Vagina (tissue), 2 donors: Measurements from ENCODE around the gene TSHZ3.

ENCODE experiments used
- POLR2A ChIP-seq, 2 donors: fragments of 450-650 bp; IDR thresholded peaks; one replicate each; pipeline ENCODE4 v1.6.1; 2017; ENCODE audit warnings: antibody characterized with exemption in 2 of 2, mild to moderate bottlenecking in 2 of 2, moderate library complexity in 2 of 2
- TF ChIP-seq, protein P1 (sequence below), 3 experiments: fragments of 450-650 bp in 2 of 3; fragments of 200-600 bp in 1 of 3; sonication (generic) in 1 of 3; IDR thresholded peaks; one replicate each; pipeline ENCODE4 v1.5.1; 2017 to 2019; ENCODE audit warnings: antibody characterized with exemption in 3 of 3, mild to moderate bottlenecking in 2 of 3, moderate library complexity in 2 of 3

DNA sequence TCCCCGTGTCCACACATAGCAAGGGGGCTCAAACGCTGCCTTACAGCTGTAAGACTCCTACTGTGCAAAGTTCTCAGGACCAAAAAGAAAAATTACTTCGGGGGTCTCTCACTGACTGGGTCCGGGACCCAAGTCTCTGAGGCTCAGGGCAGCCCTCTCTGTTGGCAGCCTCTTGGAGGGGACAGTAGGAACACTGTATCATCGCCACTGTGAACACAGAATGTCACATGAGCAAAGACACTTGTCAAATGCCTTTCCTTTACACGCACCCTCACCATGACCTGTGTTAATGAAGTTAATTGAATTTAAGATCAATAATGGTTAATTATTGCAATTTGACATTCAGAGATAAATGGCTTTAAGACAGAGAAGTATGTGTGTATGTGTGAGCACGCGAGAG is 49.6 kb downstream of the TSHZ3 start:
- TF ChIP-seq, protein P1, sequence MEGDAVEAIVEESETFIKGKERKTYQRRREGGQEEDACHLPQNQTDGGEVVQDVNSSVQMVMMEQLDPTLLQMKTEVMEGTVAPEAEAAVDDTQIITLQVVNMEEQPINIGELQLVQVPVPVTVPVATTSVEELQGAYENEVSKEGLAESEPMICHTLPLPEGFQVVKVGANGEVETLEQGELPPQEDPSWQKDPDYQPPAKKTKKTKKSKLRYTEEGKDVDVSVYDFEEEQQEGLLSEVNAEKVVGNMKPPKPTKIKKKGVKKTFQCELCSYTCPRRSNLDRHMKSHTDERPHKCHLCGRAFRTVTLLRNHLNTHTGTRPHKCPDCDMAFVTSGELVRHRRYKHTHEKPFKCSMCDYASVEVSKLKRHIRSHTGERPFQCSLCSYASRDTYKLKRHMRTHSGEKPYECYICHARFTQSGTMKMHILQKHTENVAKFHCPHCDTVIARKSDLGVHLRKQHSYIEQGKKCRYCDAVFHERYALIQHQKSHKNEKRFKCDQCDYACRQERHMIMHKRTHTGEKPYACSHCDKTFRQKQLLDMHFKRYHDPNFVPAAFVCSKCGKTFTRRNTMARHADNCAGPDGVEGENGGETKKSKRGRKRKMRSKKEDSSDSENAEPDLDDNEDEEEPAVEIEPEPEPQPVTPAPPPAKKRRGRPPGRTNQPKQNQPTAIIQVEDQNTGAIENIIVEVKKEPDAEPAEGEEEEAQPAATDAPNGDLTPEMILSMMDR (IDR thresholded peaks at IDR 0.05): no peak
- TF ChIP-seq POLR2A (IDR thresholded peaks at IDR 0.05): no peak
